Activated CD4-positive, alpha-beta T cell treated with anti-CD3 and anti-CD28 coated beads for 48 hours (primary cell): ENCODE measurements around the gene UBXN10.
"Not testable (repeated sequence)": the region's sequence is repeated elsewhere in the genome, so short reads cannot be mapped to it uniquely, and the experiment has no call there.

Experiments used
- DNase-seq: peaks from one replicate; pipeline ENCODE4 v3.0.0-alpha.2; 2020

The UBXN10 gene

GRCh38 chr1:20210736-20211460 is 25.0 kb downstream of the UBXN10 start:
- DNase-seq = no peak

DNA sequence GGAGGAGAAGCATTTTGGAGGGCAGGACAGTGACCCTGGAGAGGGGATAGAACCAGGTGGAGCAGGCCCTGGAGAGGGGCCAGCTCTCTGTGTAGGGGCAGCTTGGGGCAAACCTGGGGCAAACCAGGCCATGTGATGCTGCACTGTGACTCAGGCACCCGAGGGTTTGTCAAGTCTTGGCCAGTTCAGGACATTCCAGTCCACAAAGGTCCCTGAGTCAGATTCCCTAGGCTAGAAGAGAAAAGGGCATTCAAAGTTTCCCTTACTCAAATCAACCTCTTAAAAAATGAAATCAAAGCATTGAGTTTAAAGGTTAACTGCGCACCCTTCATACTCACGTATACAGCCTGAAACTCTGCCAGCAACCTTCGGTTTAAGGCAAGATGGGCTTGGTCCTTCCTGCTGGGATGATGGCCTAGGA is 25.6 kb downstream of the UBXN10 start:
- DNase-seq = no peak

DNA sequence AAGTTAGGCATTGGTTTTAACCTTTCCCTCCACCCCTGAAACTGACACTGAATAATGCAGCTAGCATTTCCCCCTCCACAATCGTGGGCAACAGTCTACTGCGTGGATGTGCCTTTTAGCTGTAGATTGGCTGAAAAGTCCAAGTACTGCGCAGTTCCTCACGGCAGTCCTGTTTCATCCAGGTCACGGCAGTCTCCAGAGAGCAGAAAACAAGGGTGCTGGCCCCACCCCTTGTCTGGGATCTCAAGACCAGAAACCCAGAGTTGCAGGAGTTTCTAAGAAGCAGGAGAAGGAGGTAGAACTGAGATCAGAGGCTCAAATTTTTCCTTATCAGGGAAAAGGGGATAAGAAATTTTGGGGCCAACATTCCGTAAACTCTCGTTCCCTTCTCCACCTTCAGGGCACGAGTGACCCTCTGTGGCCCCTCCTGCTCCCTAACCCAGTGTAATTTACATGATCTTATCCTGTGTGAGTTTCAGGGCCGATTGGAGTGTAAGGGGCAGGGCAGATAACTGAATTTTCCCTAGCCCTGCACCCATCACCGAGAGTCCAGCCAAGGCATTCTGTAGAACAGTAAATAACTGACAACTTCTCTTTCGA is 26.3 kb downstream of the UBXN10 start:
- no peak for DNase-seq

- peak; percentile 65 for DNase-seq
Measured at GRCh38 chr1:20212685-20213331, 26.9 kb downstream of the UBXN10 start.

GRCh38 chr1:20215716-20216115 is 29.8 kb downstream of the UBXN10 start:
- no peak for DNase-seq

DNA sequence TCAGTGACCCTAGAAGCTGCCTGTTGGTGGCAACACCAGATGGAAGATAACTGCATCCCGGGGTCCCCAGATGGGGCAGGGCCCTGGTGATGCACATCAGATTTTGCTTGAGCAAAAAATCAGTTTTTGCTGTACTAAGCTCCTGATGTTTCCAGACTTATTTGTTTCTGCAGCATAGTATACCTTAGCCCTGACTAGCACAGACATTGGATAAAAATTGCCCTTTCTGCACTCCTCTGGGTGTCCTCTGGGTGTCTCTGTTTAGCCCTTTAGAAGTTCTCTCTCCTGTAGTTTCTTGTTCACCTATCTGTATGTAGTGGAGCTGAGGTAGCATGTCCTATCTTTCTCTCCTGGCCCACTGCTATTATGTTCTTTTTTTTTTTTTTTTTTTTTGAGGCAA is 30.7 kb downstream of the UBXN10 start:
- DNase-seq = peak; percentile 27

DNA sequence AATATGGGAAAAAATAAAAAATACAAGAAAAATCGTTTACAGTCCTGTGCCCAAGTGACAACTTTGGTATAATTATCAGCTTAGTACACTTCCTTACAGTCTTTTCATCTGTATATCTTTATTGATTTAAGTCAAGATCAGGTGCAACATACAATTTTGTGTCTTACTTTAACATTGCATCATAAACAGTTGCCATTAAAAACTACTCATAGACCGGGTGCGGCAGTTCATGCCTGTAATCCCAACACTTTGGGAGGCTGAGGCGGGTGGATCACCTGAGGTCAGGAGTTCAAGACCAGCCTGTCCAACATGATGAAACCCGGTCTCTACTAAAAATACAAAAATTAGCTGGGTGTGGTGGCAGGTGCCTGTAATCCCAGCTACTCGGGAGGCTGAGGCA is 33.2 kb downstream of the UBXN10 start:
- not testable (repeated sequence) for DNase-seq

GRCh38 chr1:20220036-20220435 is 34.1 kb downstream of the UBXN10 start:
- DNase-seq = no peak

DNA sequence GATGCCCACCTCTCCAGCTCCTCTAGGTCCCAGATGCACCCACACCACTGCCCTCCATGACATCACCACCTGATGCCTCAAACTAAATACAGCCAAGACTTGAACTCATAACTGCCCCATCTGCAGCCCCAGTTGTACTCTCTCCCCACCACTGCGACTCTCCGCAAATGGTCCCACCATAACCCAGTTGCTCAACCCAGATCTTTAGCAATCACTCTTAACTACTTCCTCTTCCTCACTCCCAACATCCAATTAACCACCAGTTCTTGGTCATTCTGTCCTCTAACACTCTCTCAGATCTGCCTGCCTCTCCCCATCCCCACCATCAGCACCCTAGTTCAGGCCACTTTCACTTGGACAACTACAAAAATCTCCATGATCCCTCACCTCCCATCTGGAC is 37.2 kb downstream of the UBXN10 start:
- DNase-seq = no peak

- DNase-seq = no peak
Measured at GRCh38 chr1:20223551-20224419, 37.9 kb downstream of the UBXN10 start.

GRCh38 chr1:20224546-20224945 is 38.6 kb downstream of the UBXN10 start:
- no peak for DNase-seq

GRCh38 chr1:20227704-20228103 is 41.8 kb downstream of the UBXN10 start:
- DNase-seq = no peak

GRCh38 chr1:20228314-20228825 is 42.5 kb downstream of the UBXN10 start:
- DNase-seq = no peak

DNA sequence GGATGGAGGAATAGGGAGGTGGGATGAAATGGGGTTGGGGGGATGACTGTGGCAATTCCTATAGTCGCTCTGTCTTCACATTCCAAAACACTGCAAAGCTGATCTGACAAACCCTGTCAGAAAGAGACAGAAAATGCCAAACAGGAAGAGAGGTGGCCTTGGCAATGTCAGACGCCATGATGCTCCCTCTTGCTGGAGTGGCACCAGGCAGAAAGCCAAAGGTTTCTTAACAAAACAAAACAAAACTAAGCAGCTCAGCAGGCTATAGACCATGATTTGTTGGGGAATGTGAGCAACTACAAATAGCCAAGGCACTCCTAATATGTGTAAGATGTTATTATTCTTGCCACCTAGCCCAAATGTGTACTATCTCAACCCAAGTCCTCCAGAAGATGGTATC is 43.3 kb downstream of the UBXN10 start:
- no peak for DNase-seq

DNA sequence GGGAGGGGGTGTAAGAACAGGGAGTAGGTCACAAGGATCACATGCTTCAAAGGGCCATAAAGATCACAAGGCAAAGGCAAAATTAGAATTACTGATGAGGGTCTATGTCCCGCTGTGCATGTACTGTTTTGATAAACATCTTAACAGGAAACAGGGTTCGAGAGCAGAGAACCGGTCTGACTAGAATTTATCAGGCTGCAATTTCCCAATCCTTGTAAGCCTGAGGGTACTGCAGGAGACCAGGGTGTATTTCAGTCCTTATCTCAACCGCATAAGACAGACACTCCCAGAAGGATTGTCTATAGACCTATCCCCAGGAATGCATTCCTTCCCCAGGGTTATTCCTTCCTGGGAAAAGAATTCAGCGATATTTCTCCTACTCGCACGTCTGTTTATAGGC is 46.7 kb downstream of the UBXN10 start:
- DNase-seq = not testable (repeated sequence)

GRCh38 chr1:20233394-20233793 is 47.5 kb downstream of the UBXN10 start:
- no peak for DNase-seq

GRCh38 chr1:20233866-20234265 is 48.0 kb downstream of the UBXN10 start:
- no peak for DNase-seq

DNA sequence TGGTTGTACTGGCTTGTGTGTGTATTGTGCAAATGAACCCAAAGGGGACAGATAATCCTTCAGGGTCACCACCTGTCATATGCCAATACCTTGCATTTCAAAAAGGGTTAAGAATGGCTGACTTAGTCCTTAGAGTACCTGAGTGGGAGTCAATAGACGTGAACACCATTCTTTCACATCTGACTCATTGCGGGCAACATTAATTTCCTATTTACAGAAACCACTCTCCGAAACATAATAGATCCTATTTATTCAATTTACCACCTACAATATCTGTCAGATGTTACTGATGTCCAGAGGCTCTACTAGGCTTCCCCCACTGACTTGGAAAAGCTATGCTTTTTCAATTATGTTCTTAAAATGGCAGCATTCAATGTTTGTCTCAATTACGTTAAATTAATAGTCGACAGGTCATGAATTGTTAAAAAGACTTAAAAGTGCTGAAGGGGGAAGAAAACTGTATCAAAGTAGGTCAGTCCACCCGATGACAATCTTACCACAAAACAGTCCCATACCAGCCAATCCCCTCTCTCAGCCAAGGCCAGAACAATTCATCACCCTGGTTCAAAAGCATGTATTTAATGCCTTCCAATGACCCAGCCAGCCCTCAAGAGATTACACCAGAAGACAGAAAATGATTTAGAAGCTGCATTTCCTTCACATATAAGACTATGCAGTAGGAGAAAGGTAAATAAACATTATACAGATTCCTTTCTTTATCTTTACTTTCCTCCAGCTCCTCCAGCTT is 49.1 kb downstream of the UBXN10 start:
- DNase-seq = no peak

DNA sequence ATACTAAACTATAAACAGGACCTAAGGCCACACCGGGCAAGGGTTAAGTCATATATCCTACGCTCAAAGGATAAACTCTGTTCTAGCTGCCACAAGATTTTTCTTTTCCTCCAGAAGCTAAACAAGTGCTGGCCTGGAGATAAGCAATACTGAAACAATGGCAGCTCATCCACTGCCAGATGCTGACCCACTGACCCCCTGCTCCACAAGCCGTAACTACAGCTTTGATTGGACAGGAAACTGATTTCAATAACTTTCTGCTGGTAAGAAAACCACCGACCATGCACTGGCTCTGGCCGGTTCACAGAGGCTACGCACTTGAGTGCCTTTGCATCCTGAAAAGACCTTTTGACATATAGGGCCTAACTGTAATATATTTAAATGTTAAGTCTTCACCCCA is 51.8 kb downstream of the UBXN10 start:
- no peak for DNase-seq

- DNase-seq = no peak
Measured at GRCh38 chr1:20240012-20240411, 54.1 kb downstream of the UBXN10 start.

GRCh38 chr1:20242890-20243479 is 57.1 kb downstream of the UBXN10 start:
- no peak for DNase-seq
